K562 (cell line): ENCODE data around the gene MRPL40. TPM values are rescaled to one million over a fixed set of nuclear protein-coding genes. Genes with fewer than 3 reads are reported as not detected.

ENCODE experiments used
- CEBPG ChIP-seq, 3 experiments: fragments of 200-800 bp in 1 of 3; sonication (Bioruptor generic) in 1 of 3; sonication (generic) in 1 of 3; formaldehyde crosslinking in 1 of 3; IDR thresholded peaks in 2 of 3; conservative IDR thresholded peaks in 1 of 3; 2 replicates each; pipeline versions ENCODE4 v1.6.1 to v1.8.0; 2016 to 2022; ENCODE audit warnings: missing compliant biosample characterization in 2 of 3, missing genetic modification characterization in 2 of 3, mild to moderate bottlenecking in 1 of 3, missing genetic modification reagents in 1 of 3
- GTF2E2 ChIP-seq: fragments of 200-800 bp; sonication (Bioruptor generic); IDR thresholded peaks from 2 replicates; pipeline ENCODE4 v1.6.1; 2016; ENCODE audit warnings: missing genetic modification characterization, missing compliant biosample characterization
- SIN3B ChIP-seq: fragments of 450-650 bp; IDR thresholded peaks from 2 replicates; pipeline ENCODE4 v1.6.1; 2017; ENCODE audit warnings: low read depth, mild to moderate bottlenecking, moderate library complexity
- ZBTB43 ChIP-seq: sonication (generic); formaldehyde crosslinking; IDR thresholded peaks from 2 replicates; pipeline ENCODE4 v1.8.0; 2023; ENCODE audit warnings: mild to moderate bottlenecking, missing genetic modification reagents
- ZFPM2 ChIP-seq: fragments of 250-450 bp; sonication (Bioruptor Pico); IDR thresholded peaks from 2 replicates; pipeline ENCODE4 v1.5.1; 2022; ENCODE audit warnings: mild to moderate bottlenecking
- ZMIZ1 ChIP-seq, 2 experiments: fragments of 150-350 bp in 1 of 2; IDR thresholded peaks; 2 replicates each; pipeline ENCODE4 v1.6.1; 2012 to 2016; ENCODE audit warnings: low read depth in 2 of 2, low read length in 2 of 2, mild to moderate bottlenecking in 1 of 2, moderate library complexity in 1 of 2
- ZNF639 ChIP-seq, 2 experiments: fragments of 200-800 bp in 1 of 2; sonication (Bioruptor generic) in 1 of 2; sonication (generic) in 1 of 2; formaldehyde crosslinking in 1 of 2; IDR thresholded peaks in 1 of 2; conservative IDR thresholded peaks in 1 of 2; 2 replicates each; pipeline versions ENCODE4 v1.5.0 to v1.6.1; 2016 to 2020; ENCODE audit warnings: missing compliant biosample characterization in 1 of 2, missing genetic modification characterization in 1 of 2, missing genetic modification reagents in 1 of 2
- ZNF764 ChIP-seq: fragments of 250-450 bp; sonication (Bioruptor Pico); IDR thresholded peaks from 2 replicates; pipeline ENCODE4 v1.4.0; 2020; ENCODE audit warnings: low read depth, mild to moderate bottlenecking, moderate library complexity
- polyA plus RNA-seq, 8 experiments: library from polyadenylated mRNA; depleted of rRNA in 4 of 8; stranded (reverse) in 5 of 8; unstranded in 3 of 8; fragments of >200 nt; fragmentation: Nextera tagmentation in 2 of 8; fragmentation: Illumina TruSeq in 1 of 8; extraction: Ambion mirVana in 2 of 8; extraction: Trizol in 1 of 8; gene quantifications; 2 replicates each; pipeline versions ENCODE4 v1.2.1 to v1.2.3, GENCODE V29; 2011 to 2014; ENCODE audit warnings: inconsistent platforms in 1 of 8, missing spikeins in 1 of 8
- total RNA-seq, 7 experiments: library from RNA; depleted of rRNA in 6 of 7; stranded (reverse); fragments of >200 nt in 6 of 7; fragmentation: Illumina TruSeq in 2 of 7; extraction: Trizol in 2 of 7; gene quantifications; 2 replicates each; pipeline versions ENCODE4 v1.2.1 to v1.2.3, GENCODE V29; 2011 to 2021; ENCODE audit warnings: low replicate concordance in 1 of 7
- TF ChIP-seq, protein P1 (sequence below), 2 experiments: fragments of 450-650 bp in 1 of 2; sonication (generic) in 1 of 2; formaldehyde crosslinking in 1 of 2; IDR thresholded peaks; 2 replicates each; pipeline versions ENCODE4 v1.7.1 to v1.9.0; 2016 to 2022; ENCODE audit warnings: inconsistent platforms in 1 of 2, mild to moderate bottlenecking in 1 of 2, missing genetic modification reagents in 1 of 2

The MRPL40 gene
- total and polyA plus RNA-seq, 9 of the 15 experiments (the other 6 are each of a cell fraction or from before 2014, with no cell fraction given), result 132 to 652 (median 208) TPM

GRCh38 chr22:19476023-19476422 lies 43.7 kb downstream of the MRPL40 start (continued):
- no peak for TF ChIP-seq CEBPG (CRISPR knock-in tag; IDR thresholded peaks at IDR 0.05)
- TF ChIP-seq CEBPG (tag; conservative IDR thresholded peaks at IDR 0.05 in 1 of 2, IDR thresholded peaks at IDR 0.05 in 1 of 2), result no peak
- no peak for TF ChIP-seq GTF2E2 (tag)
- no peak for TF ChIP-seq ZMIZ1 (IDR thresholded peaks at IDR 0.05; ENCODE audit: low read depth in 2 of 2, low read length in 2 of 2)
- TF ChIP-seq ZNF764, result no peak
- TF ChIP-seq, protein P1, sequence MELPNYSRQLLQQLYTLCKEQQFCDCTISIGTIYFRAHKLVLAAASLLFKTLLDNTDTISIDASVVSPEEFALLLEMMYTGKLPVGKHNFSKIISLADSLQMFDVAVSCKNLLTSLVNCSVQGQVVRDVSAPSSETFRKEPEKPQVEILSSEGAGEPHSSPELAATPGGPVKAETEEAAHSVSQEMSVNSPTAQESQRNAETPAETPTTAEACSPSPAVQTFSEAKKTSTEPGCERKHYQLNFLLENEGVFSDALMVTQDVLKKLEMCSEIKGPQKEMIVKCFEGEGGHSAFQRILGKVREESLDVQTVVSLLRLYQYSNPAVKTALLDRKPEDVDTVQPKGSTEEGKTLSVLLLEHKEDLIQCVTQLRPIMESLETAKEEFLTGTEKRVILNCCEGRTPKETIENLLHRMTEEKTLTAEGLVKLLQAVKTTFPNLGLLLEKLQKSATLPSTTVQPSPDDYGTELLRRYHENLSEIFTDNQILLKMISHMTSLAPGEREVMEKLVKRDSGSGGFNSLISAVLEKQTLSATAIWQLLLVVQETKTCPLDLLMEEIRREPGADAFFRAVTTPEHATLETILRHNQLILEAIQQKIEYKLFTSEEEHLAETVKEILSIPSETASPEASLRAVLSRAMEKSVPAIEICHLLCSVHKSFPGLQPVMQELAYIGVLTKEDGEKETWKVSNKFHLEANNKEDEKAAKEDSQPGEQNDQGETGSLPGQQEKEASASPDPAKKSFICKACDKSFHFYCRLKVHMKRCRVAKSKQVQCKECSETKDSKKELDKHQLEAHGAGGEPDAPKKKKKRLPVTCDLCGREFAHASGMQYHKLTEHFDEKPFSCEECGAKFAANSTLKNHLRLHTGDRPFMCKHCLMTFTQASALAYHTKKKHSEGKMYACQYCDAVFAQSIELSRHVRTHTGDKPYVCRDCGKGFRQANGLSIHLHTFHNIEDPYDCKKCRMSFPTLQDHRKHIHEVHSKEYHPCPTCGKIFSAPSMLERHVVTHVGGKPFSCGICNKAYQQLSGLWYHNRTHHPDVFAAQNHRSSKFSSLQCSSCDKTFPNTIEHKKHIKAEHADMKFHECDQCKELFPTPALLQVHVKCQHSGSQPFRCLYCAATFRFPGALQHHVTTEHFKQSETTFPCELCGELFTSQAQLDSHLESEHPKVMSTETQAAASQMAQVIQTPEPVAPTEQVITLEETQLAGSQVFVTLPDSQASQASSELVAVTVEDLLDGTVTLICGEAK (IDR thresholded peaks at IDR 0.05), result no peak
- TF ChIP-seq, protein P1 (CRISPR knock-in tag; IDR thresholded peaks at IDR 0.05), result no peak
- TF ChIP-seq SIN3B, result no peak
- no peak for TF ChIP-seq ZFPM2 (CRISPR knock-in tag)
- TF ChIP-seq ZNF639 (CRISPR knock-in tag; conservative IDR thresholded peaks at IDR 0.05 in 1 of 2, IDR thresholded peaks at IDR 0.05 in 1 of 2), result no peak
- no peak for TF ChIP-seq ZBTB43 (CRISPR knock-in tag)
